Epithelial cell of esophagus (primary cell): ENCODE results near the gene MOB4.

Experiments used
- DNase-seq: peaks from one replicate; pipeline ENCODE4 v3.0.0; 2010; ENCODE audit warnings: low read depth
- H3K4me3 ChIP-seq: 2 replicates; pipeline ENCODE4 v1.5.1; 2011; ENCODE audit warnings: mild to moderate bottlenecking, low read length, control low read depth
- TF ChIP-seq, protein P1 (sequence below): IDR thresholded peaks from 2 replicates; pipeline ENCODE4 v1.5.1; 2011; ENCODE audit warnings: low read depth, mild to moderate bottlenecking, low read length, control low read depth, inconsistent platforms; ENCODE audit not compliant: insufficient read depth; ENCODE audit errors: missing control alignments

The MOB4 gene

DNA sequence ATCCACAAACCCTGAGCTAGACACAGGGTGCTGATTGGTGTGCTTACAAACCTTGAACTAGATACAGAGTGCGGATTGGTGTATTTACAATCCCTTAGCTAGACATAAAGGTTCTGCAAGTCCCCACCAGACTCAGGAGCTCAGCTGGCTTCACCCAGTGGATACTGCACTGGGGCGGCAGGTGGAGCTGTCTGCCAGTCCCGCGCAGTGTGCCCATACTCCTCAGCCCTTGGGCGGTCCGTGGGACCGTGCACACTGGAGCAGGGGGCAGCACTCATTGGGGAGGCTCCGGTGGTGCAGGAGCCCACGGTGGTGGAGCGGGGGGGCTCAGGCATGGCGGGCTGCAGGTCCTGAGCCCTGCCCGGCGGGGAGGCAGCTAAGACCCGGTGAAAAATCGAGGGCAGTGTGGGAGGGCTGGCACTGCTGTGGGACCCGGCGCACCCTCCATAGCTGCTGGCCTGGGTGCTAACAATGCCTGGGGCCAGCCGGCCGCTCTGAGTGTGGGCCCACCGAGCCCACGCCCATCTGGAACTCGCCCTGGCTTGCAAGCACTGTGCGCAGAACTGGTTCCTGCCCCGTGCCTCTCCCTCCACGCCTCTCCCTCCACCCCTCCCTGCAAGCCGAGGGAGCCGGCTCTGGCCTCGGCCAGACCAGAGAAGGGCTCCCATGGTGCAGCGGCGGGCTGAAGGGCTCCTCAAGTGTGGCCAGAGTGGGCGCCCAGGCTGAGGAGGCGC, 75.6 kb downstream of the MOB4 start:
- TF ChIP-seq, protein P1, sequence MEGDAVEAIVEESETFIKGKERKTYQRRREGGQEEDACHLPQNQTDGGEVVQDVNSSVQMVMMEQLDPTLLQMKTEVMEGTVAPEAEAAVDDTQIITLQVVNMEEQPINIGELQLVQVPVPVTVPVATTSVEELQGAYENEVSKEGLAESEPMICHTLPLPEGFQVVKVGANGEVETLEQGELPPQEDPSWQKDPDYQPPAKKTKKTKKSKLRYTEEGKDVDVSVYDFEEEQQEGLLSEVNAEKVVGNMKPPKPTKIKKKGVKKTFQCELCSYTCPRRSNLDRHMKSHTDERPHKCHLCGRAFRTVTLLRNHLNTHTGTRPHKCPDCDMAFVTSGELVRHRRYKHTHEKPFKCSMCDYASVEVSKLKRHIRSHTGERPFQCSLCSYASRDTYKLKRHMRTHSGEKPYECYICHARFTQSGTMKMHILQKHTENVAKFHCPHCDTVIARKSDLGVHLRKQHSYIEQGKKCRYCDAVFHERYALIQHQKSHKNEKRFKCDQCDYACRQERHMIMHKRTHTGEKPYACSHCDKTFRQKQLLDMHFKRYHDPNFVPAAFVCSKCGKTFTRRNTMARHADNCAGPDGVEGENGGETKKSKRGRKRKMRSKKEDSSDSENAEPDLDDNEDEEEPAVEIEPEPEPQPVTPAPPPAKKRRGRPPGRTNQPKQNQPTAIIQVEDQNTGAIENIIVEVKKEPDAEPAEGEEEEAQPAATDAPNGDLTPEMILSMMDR: no peak
- H3K4me3 ChIP-seq: no peak overlapping the region
- peak; percentile 17 for DNase-seq

DNA sequence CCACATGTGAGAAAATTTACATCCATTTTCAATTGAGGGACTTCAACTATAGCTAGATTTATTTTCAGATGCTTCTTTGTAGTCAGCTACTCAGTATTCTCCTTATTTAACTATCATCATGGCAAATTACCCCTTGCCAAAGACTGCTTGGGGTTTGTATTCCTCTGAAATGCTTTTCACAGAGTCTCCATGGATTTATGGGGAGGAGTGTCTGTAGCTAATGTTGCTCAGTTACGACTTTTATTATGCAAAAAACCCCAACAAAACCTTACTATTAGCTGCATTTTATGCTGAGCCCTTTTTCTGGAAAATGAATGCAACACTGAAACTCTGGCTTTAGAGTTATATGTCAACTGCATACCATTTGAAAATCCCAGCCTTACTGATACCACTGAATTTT, 80.9 kb downstream of the MOB4 start:
- no peak for DNase-seq
- TF ChIP-seq, protein P1: no peak
- H3K4me3 ChIP-seq: no peak overlapping the region

DNA sequence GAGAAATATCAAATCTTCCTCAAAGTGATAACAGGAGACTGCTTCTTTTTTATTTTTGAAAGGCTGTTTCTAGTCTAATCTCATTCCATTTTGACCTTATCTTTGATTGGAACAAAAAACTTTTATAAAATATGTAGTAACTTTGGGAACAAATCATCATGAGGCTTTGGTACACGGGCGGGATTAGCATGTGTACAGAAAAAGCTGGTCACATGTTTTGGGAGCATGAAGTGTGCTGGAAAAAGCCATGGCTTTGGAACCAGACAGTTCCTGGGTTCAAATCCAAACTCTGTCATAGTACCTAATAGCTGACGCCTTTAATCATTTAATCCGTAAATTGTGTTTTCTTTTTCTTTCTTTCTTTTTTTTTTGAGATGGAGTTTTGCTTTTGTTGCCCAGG, 81.3 kb downstream of the MOB4 start:
- no peak for DNase-seq
- TF ChIP-seq, protein P1: no peak
- H3K4me3 ChIP-seq: no peak overlapping the region

DNA sequence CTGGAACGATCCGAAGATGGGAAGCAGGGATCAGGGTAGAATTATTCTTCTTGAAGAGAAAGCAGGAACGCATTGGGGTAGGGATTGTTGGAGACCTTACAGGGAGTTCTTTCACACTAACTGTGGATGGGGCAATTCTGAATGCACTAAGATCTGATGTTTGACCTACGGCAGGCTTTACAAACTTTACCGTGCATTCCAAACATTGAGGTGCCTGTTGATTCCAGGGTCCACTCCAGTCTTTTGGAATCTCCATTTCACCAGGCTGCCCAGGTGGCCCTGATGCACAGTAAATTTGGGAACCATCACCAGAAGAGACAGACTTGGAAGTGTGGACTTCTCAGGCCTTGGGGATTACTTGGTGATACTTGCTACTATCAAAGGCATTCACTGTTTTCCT, 82.6 kb downstream of the MOB4 start:
- TF ChIP-seq, protein P1: no peak
- H3K4me3 ChIP-seq: no peak overlapping the region
- DNase-seq: no peak

DNA sequence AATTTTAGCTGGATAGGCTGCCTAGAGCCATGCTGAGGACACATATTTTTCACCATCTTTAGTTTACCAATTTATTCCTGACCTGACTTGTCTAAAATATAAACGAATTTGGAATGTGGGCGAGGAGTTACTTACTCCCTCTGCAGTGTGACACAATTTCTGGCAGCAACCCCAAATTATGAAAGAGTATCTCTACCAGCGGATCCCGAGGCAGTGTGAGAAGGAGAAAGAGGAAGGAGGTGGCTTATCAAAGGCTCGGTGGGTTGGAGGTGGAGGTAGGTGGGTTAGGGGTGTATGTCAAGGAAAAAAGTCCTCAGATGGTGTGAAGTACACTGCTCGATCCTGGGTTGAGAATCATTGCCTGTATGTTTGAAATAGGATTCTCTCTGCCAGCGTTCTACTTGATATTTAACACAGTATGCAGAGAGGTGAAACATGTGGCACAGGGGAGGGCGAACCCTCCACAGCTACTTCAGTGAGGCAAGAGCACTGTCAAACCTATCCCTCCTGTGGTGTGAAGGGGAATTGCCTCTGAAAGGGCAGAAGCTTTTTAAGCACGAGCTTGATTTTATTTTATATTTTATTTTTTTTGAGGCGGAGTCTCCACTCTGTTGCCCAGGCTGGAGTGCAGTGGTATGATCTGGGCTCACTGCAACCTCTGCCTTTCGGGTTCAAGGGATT, 83.6 kb downstream of the MOB4 start:
- DNase-seq: peak; percentile 77
- peak overlapping the region; percentile 24 for H3K4me3 ChIP-seq
- TF ChIP-seq, protein P1: peak; percentile 72

DNA sequence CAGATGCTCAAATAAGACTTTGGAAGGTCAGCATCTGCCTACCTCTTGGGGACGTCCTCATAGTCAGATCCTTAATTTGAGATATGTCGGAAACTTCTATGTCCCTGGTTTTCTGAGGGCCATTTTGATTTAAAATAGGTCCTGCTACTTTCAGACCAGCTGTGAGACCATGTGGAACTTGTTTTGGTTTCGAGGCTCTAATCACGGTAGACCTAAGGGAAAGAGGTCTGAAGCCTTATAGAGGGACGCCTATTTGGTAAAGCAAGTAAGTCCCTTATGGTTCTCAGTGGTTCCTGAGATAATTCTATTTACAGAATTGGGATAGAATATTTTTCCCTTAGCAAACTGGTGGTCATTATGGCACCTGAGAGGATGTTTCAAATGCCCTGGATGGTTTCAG, 84.4 kb downstream of the MOB4 start:
- TF ChIP-seq, protein P1: no peak
- no peak for DNase-seq
- H3K4me3 ChIP-seq: no peak overlapping the region
